SK-N-SH (cell line): Measurements from ENCODE around the gene VPS13C. TPM values are rescaled to one million over a fixed set of nuclear protein-coding genes. Genes with fewer than 3 reads are reported as not detected.

Source experiments
- CTCF ChIA-PET: fragments of 300-600, 350-600 bp; formaldehyde crosslinking; extraction: SDS; loops from one replicate; lab custom pipeline; 2021; lab: Yijun Ruan, JAX
- POLR2A ChIA-PET: fragments of 350-600 bp; sonication (Branson Sonifier 250); formaldehyde crosslinking; extraction: SDS; loops from one replicate; lab custom pipeline; 2020; ENCODE audit warnings: antibody characterized with exemption, inconsistent platforms; lab: Yijun Ruan, JAX
- DNase-seq: peaks from one replicate; pipeline ENCODE4 v3.0.0; 2012
- H2AFZ ChIP-seq: fragments of 200-600 bp; sonication (generic); 2 replicates; pipeline ENCODE4 v1.8.1; 2016; ENCODE audit warnings: antibody characterized with exemption, mild to moderate bottlenecking, low read depth
- H3F3A ChIP-seq: fragments of 200-600 bp; sonication (generic); replicated peaks from 2 replicates; pipeline ENCODE3; 2016; ENCODE audit warnings: antibody characterized with exemption, mild to moderate bottlenecking; ENCODE audit not compliant: insufficient read depth
- H3K27ac ChIP-seq, 2 experiments: fragments of 200-500 bp in 1 of 2; fragments of 200-600 bp in 1 of 2; sonication (Bioruptor generic) in 1 of 2; sonication (generic), shearing (Covaris generic) in 1 of 2; 2 replicates each; pipeline versions ENCODE4 v1.5.1 to v1.6.1; 2014 to 2016; ENCODE audit warnings: low read depth in 2 of 2, inconsistent platforms in 1 of 2, low read length in 1 of 2, mild to moderate bottlenecking in 1 of 2, mixed read lengths in 1 of 2
- H3K27me3 ChIP-seq: fragments of 200-600 bp; sonication (generic), shearing (Covaris generic); 2 replicates; pipeline ENCODE4 v1.6.1; 2016; ENCODE audit warnings: mixed run types; ENCODE audit not compliant: insufficient read depth
- H3K36me3 ChIP-seq, 2 experiments: fragments of 200-500 bp in 1 of 2; fragments of 200-600 bp in 1 of 2; sonication (Bioruptor generic) in 1 of 2; sonication (generic) in 1 of 2; replicated peaks in 1 of 2; 2 replicates each; pipeline versions ENCODE3 to v1.5.1; 2014 to 2016; ENCODE audit warnings: low read length in 1 of 2, mild to moderate bottlenecking in 1 of 2; ENCODE audit not compliant: insufficient read depth in 2 of 2, control insufficient read depth in 1 of 2
- H3K4me1 ChIP-seq, 2 experiments: fragments of 200-500 bp in 1 of 2; fragments of 200-600 bp in 1 of 2; sonication (Bioruptor generic) in 1 of 2; sonication (generic), shearing (Covaris generic) in 1 of 2; 2 replicates each; pipeline versions ENCODE4 v1.5.1 to v1.6.1; 2014 to 2016; ENCODE audit warnings: low read depth in 1 of 2, low read length in 1 of 2, mixed run types in 1 of 2; ENCODE audit not compliant: insufficient read depth in 2 of 2, control insufficient read depth in 1 of 2
- H3K4me2 ChIP-seq: fragments of 200-600 bp; sonication (generic), shearing (Covaris generic); 2 replicates; pipeline ENCODE4 v1.6.1; 2017; ENCODE audit warnings: mixed run types
- H3K4me3 ChIP-seq, 2 experiments: fragments of 200-500 bp in 1 of 2; fragments of 200-600 bp in 1 of 2; sonication (Bioruptor generic) in 1 of 2; sonication (generic), shearing (Covaris generic) in 1 of 2; 2 replicates each; pipeline versions ENCODE4 v1.5.1 to v1.8.1; 2014 to 2016; ENCODE audit warnings: low read depth in 2 of 2, inconsistent platforms in 1 of 2, low read length in 1 of 2, mild to moderate bottlenecking in 1 of 2, mixed read lengths in 1 of 2, moderate library complexity in 1 of 2
- H3K79me2 ChIP-seq: fragments of 200-600 bp; sonication (generic); 2 replicates; pipeline ENCODE4 v1.8.1; 2017; ENCODE audit warnings: mild to moderate bottlenecking; ENCODE audit not compliant: insufficient read depth
- H3K9ac ChIP-seq: fragments of 200-600 bp; sonication (generic); 2 replicates; pipeline ENCODE4 v1.6.1; 2017; ENCODE audit warnings: mixed run types
- H3K9me2 ChIP-seq: fragments of 200-600 bp; sonication (generic); 2 replicates; pipeline ENCODE4 v1.6.1; 2017; ENCODE audit warnings: mixed run types
- H3K9me3 ChIP-seq: fragments of 200-600 bp; sonication (generic); 2 replicates; pipeline ENCODE4 v1.6.1; 2017; ENCODE audit warnings: mixed run types, mild to moderate bottlenecking, moderate library complexity
- H4K20me1 ChIP-seq: fragments of 200-600 bp; sonication (generic); 2 replicates; pipeline ENCODE4 v1.6.1; 2017; ENCODE audit warnings: mild to moderate bottlenecking, mixed run types; ENCODE audit not compliant: insufficient read depth
- CTCF ChIP-seq: fragments of 200-600 bp; sonication (generic); IDR thresholded peaks from 2 replicates; pipeline ENCODE4 v1.6.1; 2017; ENCODE audit warnings: antibody characterized with exemption, mild to moderate bottlenecking, moderate library complexity
- ELF1 ChIP-seq: IDR thresholded peaks from 2 replicates; pipeline ENCODE4 v1.4.0; 2012
- FOSL2 ChIP-seq: IDR thresholded peaks from 2 replicates; pipeline ENCODE4 v1.4.0; 2012; ENCODE audit warnings: low read depth, mild to moderate bottlenecking, moderate library complexity, borderline replicate concordance
- FOXJ3 ChIP-seq: sonication (generic); formaldehyde crosslinking; IDR thresholded peaks from 2 replicates; pipeline ENCODE4 v1.5.1; 2020; ENCODE audit warnings: mild to moderate bottlenecking, missing genetic modification reagents
- GATA2 ChIP-seq: sonication (generic); formaldehyde crosslinking; IDR thresholded peaks from 2 replicates; pipeline ENCODE4 v1.5.0; 2020; ENCODE audit warnings: mild to moderate bottlenecking, missing genetic modification reagents
- JUND ChIP-seq: IDR thresholded peaks from 2 replicates; pipeline ENCODE4 v1.4.0; 2012
- NRF1 ChIP-seq: IDR thresholded peaks from 2 replicates; pipeline ENCODE4 v1.6.1; 2012; ENCODE audit warnings: low read depth, mild to moderate bottlenecking, low read length
- RAD21 ChIP-seq: IDR thresholded peaks from 2 replicates; pipeline ENCODE4 v1.6.1; 2012; ENCODE audit warnings: mild to moderate bottlenecking, low read length
- RFX5 ChIP-seq: IDR thresholded peaks from 2 replicates; pipeline ENCODE4 v1.6.1; 2012; ENCODE audit warnings: mild to moderate bottlenecking, improper control_type of control experiment, low read length
- SMC3 ChIP-seq: IDR thresholded peaks from 2 replicates; pipeline ENCODE4 v1.6.1; 2012; ENCODE audit warnings: low read depth, low read length, improper control_type of control experiment
- TAF1 ChIP-seq: IDR thresholded peaks from 2 replicates; pipeline ENCODE4 v1.6.1; 2012; ENCODE audit warnings: low read depth, mild to moderate bottlenecking, low read length, moderate library complexity, borderline replicate concordance
- TEAD4 ChIP-seq: IDR thresholded peaks from 2 replicates; pipeline ENCODE4 v1.4.0; 2012; ENCODE audit warnings: mild to moderate bottlenecking, borderline replicate concordance; ENCODE audit not compliant: insufficient read depth
- USF1 ChIP-seq: IDR thresholded peaks from 2 replicates; pipeline ENCODE4 v1.4.0; 2012; ENCODE audit warnings: low read depth, borderline replicate concordance
- YY1 ChIP-seq: IDR thresholded peaks from 2 replicates; pipeline ENCODE4 v1.4.0; 2012; ENCODE audit warnings: low read depth, mild to moderate bottlenecking
- ZBTB33 ChIP-seq: IDR thresholded peaks from 2 replicates; pipeline ENCODE4 v1.4.0; 2012; ENCODE audit warnings: low read depth, borderline replicate concordance
- WGBS: methylation state at CpG from one replicate; pipeline ENCODE4 v1.1.6; 2017; ENCODE audit warnings: low lambda C conversion rate; 5-methylcytosine and 5-hydroxymethylcytosine counted together
- polyA plus RNA-seq, 3 experiments: library from polyadenylated mRNA; depleted of rRNA; stranded (reverse); fragments of >200 nt; gene quantifications; 2 replicates each; pipeline ENCODE4 v1.2.3, GENCODE V29; 2012
- TF ChIP-seq, protein P1 (sequence below): fragments of 150-350 bp; IDR thresholded peaks from 2 replicates; pipeline ENCODE4 v1.6.1; 2016; ENCODE audit warnings: mild to moderate bottlenecking, low read depth, low read length
- TF ChIP-seq, protein P2 (sequence below): IDR thresholded peaks from 2 replicates; pipeline ENCODE4 v1.6.1; 2012; ENCODE audit warnings: mild to moderate bottlenecking, low read depth, low read length, moderate library complexity
- TF ChIP-seq, protein P3 (sequence below): IDR thresholded peaks from 2 replicates; pipeline ENCODE4 v1.4.0; 2012; ENCODE audit warnings: low read depth

The VPS13C gene
- polyA plus RNA-seq, 1 of the 3 experiments (the other 2 are of a cell fraction) = 5.7 TPM

- H3K79me2 ChIP-seq = no peaks in the 10 kb centered on the region
- no peaks in the 10 kb centered on the region for H3K9me2 ChIP-seq
- DNase-seq = no peak
- H3F3A ChIP-seq = peaks cover 4% of the 10 kb centered on the region
- no peak overlapping the region for H3K4me2 ChIP-seq
- ChIA-PET POLR2A (no interaction called here), CTCF (interaction anchor here (0.9 to 2.7 kb wide), 5 partner anchors 7 to 179 kb away, joined by 3 to 7 read pairs (median 5); partner anchors contain the start of gene VPS13C)
- H3K36me3 ChIP-seq = no peaks in the 10 kb centered on the region
- H3K9ac ChIP-seq = no peak overlapping the region
- peak overlapping the region in 1 of 2 experiments; percentile 47; a peak in 1 of 4 replicates for H3K27ac ChIP-seq
- H3K9me3 ChIP-seq = no peaks in the 10 kb centered on the region
- H4K20me1 ChIP-seq = no peaks in the 10 kb centered on the region
- H3K4me1 ChIP-seq = no peaks in the 10 kb centered on the region; a peak in 1 of 4 replicates
- 73% methylated on average over 9 of the region's 9 CpGs for WGBS
- H3K4me3 ChIP-seq = no peak overlapping the region
- TF ChIP-seq SMC3 (no peak), ELF1 (no peak), TAF1 (no peak), FOSL2 (no peak), USF1 (no peak), RAD21 (no peak), YY1 (no peak), ZBTB33 (no peak), FOXJ3 (CRISPR knock-in tag) (no peak), RFX5 (no peak), TEAD4 (no peak), JUND (no peak), CTCF (no peak), GATA2 (CRISPR knock-in tag) (no peak), NRF1 (no peak)
- TF ChIP-seq, protein P1, sequence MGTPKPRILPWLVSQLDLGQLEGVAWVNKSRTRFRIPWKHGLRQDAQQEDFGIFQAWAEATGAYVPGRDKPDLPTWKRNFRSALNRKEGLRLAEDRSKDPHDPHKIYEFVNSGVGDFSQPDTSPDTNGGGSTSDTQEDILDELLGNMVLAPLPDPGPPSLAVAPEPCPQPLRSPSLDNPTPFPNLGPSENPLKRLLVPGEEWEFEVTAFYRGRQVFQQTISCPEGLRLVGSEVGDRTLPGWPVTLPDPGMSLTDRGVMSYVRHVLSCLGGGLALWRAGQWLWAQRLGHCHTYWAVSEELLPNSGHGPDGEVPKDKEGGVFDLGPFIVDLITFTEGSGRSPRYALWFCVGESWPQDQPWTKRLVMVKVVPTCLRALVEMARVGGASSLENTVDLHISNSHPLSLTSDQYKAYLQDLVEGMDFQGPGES = no peak
- TF ChIP-seq, protein P2, sequence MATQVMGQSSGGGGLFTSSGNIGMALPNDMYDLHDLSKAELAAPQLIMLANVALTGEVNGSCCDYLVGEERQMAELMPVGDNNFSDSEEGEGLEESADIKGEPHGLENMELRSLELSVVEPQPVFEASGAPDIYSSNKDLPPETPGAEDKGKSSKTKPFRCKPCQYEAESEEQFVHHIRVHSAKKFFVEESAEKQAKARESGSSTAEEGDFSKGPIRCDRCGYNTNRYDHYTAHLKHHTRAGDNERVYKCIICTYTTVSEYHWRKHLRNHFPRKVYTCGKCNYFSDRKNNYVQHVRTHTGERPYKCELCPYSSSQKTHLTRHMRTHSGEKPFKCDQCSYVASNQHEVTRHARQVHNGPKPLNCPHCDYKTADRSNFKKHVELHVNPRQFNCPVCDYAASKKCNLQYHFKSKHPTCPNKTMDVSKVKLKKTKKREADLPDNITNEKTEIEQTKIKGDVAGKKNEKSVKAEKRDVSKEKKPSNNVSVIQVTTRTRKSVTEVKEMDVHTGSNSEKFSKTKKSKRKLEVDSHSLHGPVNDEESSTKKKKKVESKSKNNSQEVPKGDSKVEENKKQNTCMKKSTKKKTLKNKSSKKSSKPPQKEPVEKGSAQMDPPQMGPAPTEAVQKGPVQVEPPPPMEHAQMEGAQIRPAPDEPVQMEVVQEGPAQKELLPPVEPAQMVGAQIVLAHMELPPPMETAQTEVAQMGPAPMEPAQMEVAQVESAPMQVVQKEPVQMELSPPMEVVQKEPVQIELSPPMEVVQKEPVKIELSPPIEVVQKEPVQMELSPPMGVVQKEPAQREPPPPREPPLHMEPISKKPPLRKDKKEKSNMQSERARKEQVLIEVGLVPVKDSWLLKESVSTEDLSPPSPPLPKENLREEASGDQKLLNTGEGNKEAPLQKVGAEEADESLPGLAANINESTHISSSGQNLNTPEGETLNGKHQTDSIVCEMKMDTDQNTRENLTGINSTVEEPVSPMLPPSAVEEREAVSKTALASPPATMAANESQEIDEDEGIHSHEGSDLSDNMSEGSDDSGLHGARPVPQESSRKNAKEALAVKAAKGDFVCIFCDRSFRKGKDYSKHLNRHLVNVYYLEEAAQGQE = no peak
- TF ChIP-seq, protein P3, sequence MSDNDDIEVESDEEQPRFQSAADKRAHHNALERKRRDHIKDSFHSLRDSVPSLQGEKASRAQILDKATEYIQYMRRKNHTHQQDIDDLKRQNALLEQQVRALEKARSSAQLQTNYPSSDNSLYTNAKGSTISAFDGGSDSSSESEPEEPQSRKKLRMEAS = no peak
- TF ChIP-seq, all 33 proteins: peak for 0
- Histone ChIP-seq H2AFZ (no peak overlapping the region), H3K27me3 (no peaks in the 10 kb centered on the region)
Measured at GRCh38 chr15:62075595-62076277, 15.5 kb upstream of the VPS13C start.
